ENCODE data around the gene DNAH6.

- TF ChIP-seq CTCF (IDR thresholded peaks at IDR 0.05) (no peak), KDM1A (IDR thresholded peaks at IDR 0.05; ENCODE audit: low read depth) (no peak), USF2 (IDR thresholded peaks at IDR 0.05) (no peak), RAD21 (conservative IDR thresholded peaks at IDR 0.05 in 1 of 2, IDR thresholded peaks at IDR 0.05 in 1 of 2) (no peak), MAX (IDR thresholded peaks at IDR 0.05) (no peak), KDM5A (IDR thresholded peaks at IDR 0.05) (no peak), BCL3 (IDR thresholded peaks at IDR 0.05) (no peak), EP300 (IDR thresholded peaks at IDR 0.05) (no peak)
These were observed 271.7 kb downstream of the DNAH6 start for GRCh38 chr2:84788027-84788426.

Measured in A549 (cell line).